Progenitor cell of endocrine pancreas (in vitro differentiated cells): ENCODE data around the gene FAM227A. TPM values are rescaled to one million over a fixed set of nuclear protein-coding genes. Genes with fewer than 3 reads are reported as not detected.
"Not testable (repeated sequence)": the region's sequence is repeated elsewhere in the genome, so short reads cannot be mapped to it uniquely, and the experiment has no call there.

Experiments used
- DNase-seq: peaks from one replicate; pipeline ENCODE4 v3.0.0; 2021; ENCODE audit warnings: low spot score; ENCODE audit not compliant: unreplicated experiment
- H3K27ac Mint-ChIP-seq: 2 replicates; pipeline ENCODE4 v1.8.0; 2021; ENCODE audit warnings: mild to moderate bottlenecking, moderate library complexity, mixed read lengths
- H3K27me3 Mint-ChIP-seq: 2 replicates; pipeline ENCODE4 v1.8.0; 2021; ENCODE audit warnings: mixed read lengths
- H3K36me3 Mint-ChIP-seq: 2 replicates; pipeline ENCODE4 v1.8.0; 2022; ENCODE audit warnings: mixed read lengths; ENCODE audit not compliant: insufficient read depth
- H3K4me1 Mint-ChIP-seq: 2 replicates; pipeline ENCODE4 v1.8.0; 2021; ENCODE audit warnings: low read depth, mixed read lengths
- H3K4me3 Mint-ChIP-seq: 2 replicates; pipeline ENCODE4 v1.8.0; 2021; ENCODE audit warnings: low read depth, mild to moderate bottlenecking, moderate library complexity, mixed read lengths
- H3K9me3 Mint-ChIP-seq: 2 replicates; pipeline ENCODE4 v1.8.0; 2021; ENCODE audit warnings: low read depth, mixed read lengths
- CTCF ChIP-seq: fragments of 200-600 bp; sonication (generic); IDR thresholded peaks from one replicate; pipeline ENCODE4 v1.5.0; 2021; ENCODE audit warnings: antibody characterized with exemption, mild to moderate bottlenecking; ENCODE audit not compliant: unreplicated experiment
- total RNA-seq: library from RNA; stranded (reverse); gene quantifications from 2 replicates; pipeline ENCODE4 v1.2.1, GENCODE V29; 2021

FAM227A gene
- total RNA-seq, 1 donor from 2014 or later, result 18.3 TPM

DNA sequence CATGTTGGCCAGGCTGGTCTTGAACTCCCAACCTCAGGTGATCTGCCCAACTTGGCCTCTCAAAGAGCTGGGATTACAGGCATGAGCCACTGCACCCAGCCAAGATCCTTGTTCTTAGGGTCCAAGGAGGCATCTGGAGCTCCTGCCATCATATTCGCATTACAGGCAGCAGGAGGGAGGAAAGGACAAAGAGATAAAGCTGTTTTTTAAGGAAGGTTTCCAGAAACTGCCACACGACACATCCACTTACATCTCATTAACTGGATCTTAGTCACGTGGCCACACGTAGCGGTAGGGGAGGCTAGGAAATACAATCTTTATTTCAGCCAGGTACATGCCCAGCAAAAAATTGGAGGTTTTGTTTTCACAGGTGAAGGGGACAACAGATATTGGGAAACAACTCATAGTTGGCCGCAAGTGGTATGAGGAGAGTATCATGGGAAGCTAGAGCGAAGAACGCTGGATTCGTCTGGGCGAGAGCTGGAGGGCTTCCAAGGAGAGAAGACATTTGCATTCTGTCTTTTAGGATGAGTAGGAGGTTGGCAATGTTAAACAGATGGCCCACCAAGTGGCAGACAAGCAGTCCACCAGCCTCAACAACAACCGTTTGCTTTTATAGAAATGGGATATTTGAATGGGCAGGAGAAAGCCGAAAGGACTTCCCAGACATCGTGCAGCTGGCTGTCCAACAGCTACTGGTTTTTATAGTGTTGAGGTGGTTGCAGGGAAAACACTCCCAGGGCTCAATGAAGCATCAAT is 47.0 kb downstream of the FAM227A start:
- Mint-ChIP-seq H3K36me3 (peaks cover 18% of the 10 kb centered on the region), H3K4me3 (no peak overlapping the region), H3K9me3 (no peaks in the 10 kb centered on the region), H3K27me3 (no peaks in the 10 kb centered on the region), H3K4me1 (peaks cover 9% of the 10 kb centered on the region), H3K27ac (no peak overlapping the region)
- TF ChIP-seq CTCF, result no peak
- no peak for DNase-seq

GRCh38 chr22:38607680-38608079 is 48.5 kb downstream of the FAM227A start:
- peaks cover 14% of the 10 kb centered on the region for H3K36me3 Mint-ChIP-seq
- H3K9me3 Mint-ChIP-seq, result no peaks in the 10 kb centered on the region
- no peak overlapping the region for H3K27ac Mint-ChIP-seq
- peaks cover 9% of the 10 kb centered on the region for H3K4me1 Mint-ChIP-seq
- no peaks in the 10 kb centered on the region for H3K27me3 Mint-ChIP-seq
- no peak overlapping the region for H3K4me3 Mint-ChIP-seq
- TF ChIP-seq CTCF, result no peak
- no peak for DNase-seq

DNA sequence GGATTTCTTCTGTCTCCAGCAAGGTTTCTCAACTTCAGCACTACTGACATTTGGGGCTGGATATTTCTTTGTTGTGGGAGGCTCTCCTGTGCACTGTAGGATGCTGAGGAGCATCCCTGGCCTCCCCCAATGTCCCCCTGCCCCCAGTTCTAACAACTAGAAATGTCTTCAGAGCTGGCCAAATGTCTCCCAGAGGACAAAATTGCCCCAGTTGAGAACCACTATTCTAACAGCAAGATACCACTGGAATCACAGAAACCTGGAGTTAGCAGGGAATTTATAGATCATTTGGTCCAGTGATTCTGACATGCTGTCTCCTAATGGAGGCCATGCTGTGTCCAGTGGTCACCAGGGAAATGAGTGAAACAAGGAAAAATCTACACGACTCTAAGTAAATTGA is 54.0 kb downstream of the FAM227A start:
- Mint-ChIP-seq H3K4me1 (no peaks in the 10 kb centered on the region), H3K27ac (no peak overlapping the region), H3K27me3 (no peaks in the 10 kb centered on the region), H3K4me3 (no peak overlapping the region), H3K9me3 (no peaks in the 10 kb centered on the region), H3K36me3 (peaks cover 13% of the 10 kb centered on the region)
- no peak for DNase-seq
- no peak for TF ChIP-seq CTCF

DNA sequence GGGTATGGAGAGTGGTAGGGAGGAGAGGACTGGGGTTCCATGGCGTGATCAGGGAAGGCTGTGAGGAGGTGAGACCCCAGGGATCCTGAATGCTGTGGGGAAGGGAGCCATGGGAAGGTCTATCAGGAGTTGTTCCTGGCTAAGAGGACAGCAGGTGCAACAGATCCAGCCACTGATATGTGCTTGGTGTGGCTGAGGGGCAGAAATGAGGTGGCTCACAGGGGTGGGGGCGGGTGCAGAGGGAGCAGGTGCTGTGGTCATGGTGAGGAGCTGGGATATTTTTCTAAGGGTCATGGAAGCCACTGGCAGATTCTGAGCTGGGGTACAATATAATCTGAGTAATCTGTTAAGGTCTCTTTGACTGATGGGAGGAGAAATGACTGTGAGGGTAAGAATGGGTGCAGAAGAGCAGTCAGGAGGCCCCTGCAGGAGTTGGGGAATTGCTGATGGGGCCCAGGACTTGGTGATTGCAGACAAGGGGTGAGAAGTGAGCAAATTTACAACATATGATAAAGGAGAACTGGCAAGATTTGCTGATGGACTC is 54.9 kb downstream of the FAM227A start:
- no peak overlapping the region for H3K4me3 Mint-ChIP-seq
- no peaks in the 10 kb centered on the region for H3K27me3 Mint-ChIP-seq
- peaks cover 15% of the 10 kb centered on the region for H3K36me3 Mint-ChIP-seq
- no peaks in the 10 kb centered on the region for H3K9me3 Mint-ChIP-seq
- peak overlapping the region; percentile 22 for H3K27ac Mint-ChIP-seq
- no peaks in the 10 kb centered on the region for H3K4me1 Mint-ChIP-seq
- DNase-seq, result no peak
- no peak for TF ChIP-seq CTCF

DNA sequence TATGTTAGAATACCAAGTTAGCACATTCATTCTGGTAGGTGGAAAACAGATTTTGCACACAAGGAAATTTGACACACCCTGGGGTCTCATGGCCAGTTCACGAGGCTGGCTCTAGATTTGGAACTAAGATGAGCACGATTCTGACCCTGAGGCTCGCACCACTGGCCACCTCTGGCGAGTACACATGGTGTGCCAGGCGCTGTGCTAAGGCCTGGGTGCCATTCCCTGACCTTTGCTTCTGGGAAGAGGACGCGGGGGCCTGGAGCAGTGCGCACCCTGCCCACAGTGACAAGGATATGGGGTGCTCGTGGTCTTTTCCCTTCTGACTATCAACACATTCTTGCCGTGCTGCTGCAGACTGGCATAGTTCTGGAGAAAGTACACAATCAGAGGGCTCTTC is 56.7 kb downstream of the FAM227A start:
- peaks cover 19% of the 10 kb centered on the region for H3K36me3 Mint-ChIP-seq
- TF ChIP-seq CTCF, result no peak
- no peaks in the 10 kb centered on the region for H3K27me3 Mint-ChIP-seq
- no peaks in the 10 kb centered on the region for H3K4me1 Mint-ChIP-seq
- no peak overlapping the region for H3K27ac Mint-ChIP-seq
- no peak for DNase-seq
- no peaks in the 10 kb centered on the region for H3K9me3 Mint-ChIP-seq
- H3K4me3 Mint-ChIP-seq, result no peak overlapping the region

DNA sequence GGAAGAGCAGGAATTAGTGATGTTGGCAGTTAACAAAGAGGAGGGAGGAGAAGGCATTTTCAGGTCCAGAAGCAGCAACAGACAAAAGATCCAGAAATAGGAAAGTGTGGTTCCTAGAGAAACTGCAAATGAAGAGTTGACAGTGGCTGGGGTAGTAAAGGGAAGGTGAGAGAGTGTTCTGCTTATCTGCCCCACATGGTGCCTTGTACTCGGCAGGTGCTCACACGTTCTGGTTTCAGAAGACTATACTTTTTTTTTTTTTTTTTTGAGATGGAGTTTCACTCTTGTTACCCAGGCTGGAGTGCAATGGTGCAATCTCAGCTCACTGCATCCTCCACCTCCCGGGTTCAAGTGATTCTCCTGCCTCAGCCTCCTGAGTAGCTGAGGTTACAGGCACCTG is 73.3 kb downstream of the FAM227A start:
- not testable (repeated sequence) for DNase-seq, H3K4me1 Mint-ChIP-seq, H3K27me3 Mint-ChIP-seq, H3K4me3 Mint-ChIP-seq
- H3K9me3 Mint-ChIP-seq, result peaks cover 13% of the 10 kb centered on the region
- H3K27ac Mint-ChIP-seq, result peak overlapping the region; percentile 4
- H3K36me3 Mint-ChIP-seq, result peaks cover 27% of the 10 kb centered on the region
